ENCODE measurements around the gene REEP1. TPM values are rescaled to one million over a fixed set of nuclear protein-coding genes. Genes with fewer than 3 reads are reported as not detected.
A peak's percentile ranks its signal among the peaks of the same experiment; 100 is the strongest.

Gene REEP1
- total RNA-seq (1 to 10 TPM in 1 of 5 donors, under 1 TPM in 3, not detected in 1; 0.12 to 1.0 (median 0.18) TPM), total RNA-seq (0 to 0.31 (median 0.07) reads per million in 29 experiments)
- 0.22 TPM for total RNA-seq (2013)

GRCh38 chr2:86337244-86337835, at the start of gene REEP1:
TSS of gene REEP1 (minus strand) at chr2:86337626. CDS start at chr2:86337510, 116 bp downstream.
- ChIA-PET CTCF (no interaction called here), POLR2A (no interaction called here)
- peak within 1 kb of the TSS; percentile 19 to 75 for H3K4me3 ChIP-seq (ENCODE audit: control insufficient read depth in 1 of 2, extremely low read depth in 1 of 2, low read length in 1 of 2)
- under 1% methylated on average over 86 of the region's 87 CpGs for WGBS (ENCODE audit: insufficient coverage)
- Mint-ChIP-seq H3K4me1 (peaks cover 18 to 19% (median 19%) of the 10 kb centered on the region in 3 donors), H3K27me3 (peaks cover 55 to 74% of the 10 kb centered on the region in 2 donors), H3K4me3 (peak within 1 kb of the TSS; percentile 69 to 84 (median 73)), H3K9me3 (peaks cover 7 to 14% (median 10%) of the 10 kb centered on the region in 3 donors), H3K27ac (no peak within 1 kb of the TSS), H3K36me3 (peaks cover 5% of the 10 kb centered on the region)
- no peak within 1 kb of the TSS for H3K27ac ChIP-seq (ENCODE audit: low read length)
- H3K27me3 ChIP-seq (replicated peaks in 1 of 2; ENCODE audit: control insufficient read depth in 2 of 2, extremely low read depth in 1 of 2, insufficient read depth in 2 of 2, low read length in 1 of 2), result peaks cover 12 to 43% of the 10 kb centered on the region in 2 experiments
- H3K9me3 ChIP-seq, result peaks cover 4% of the 10 kb centered on the region
- DNase-seq, result peak in 2 of 35 experiments; percentile 5 to 16
- H3K4me1 ChIP-seq (ENCODE audit: control insufficient read depth in 1 of 2, extremely low read depth in 1 of 2, insufficient read depth in 2 of 2, low read length in 2 of 2), result peaks cover 2 to 15% of the 10 kb centered on the region in 2 experiments
- ATAC-seq (replicated peaks in 1 of 4), result peak; percentile 65 to 71 (median 68)
- no peaks in the 10 kb centered on the region for H3K36me3 ChIP-seq (ENCODE audit: control insufficient read depth in 2 of 2, extremely low read depth in 1 of 2, insufficient read depth in 1 of 2, low read length in 1 of 2)

- WGBS (ENCODE audit: insufficient coverage), result no CpG with 5 or more reads among the region's 1 CpG
- Histone ChIP-seq H3K9me3 (no peaks in the 10 kb centered on the region), H3K4me3 (ENCODE audit: control insufficient read depth in 1 of 2, extremely low read depth in 1 of 2, low read length in 1 of 2) (no peak overlapping the region), H3K27me3 (replicated peaks in 1 of 2; ENCODE audit: control insufficient read depth in 2 of 2, extremely low read depth in 1 of 2, insufficient read depth in 2 of 2, low read length in 1 of 2) (peaks cover 0 to 13% of the 10 kb centered on the region in 2 experiments), H3K27ac (ENCODE audit: low read length) (no peak overlapping the region), H3K36me3 (ENCODE audit: control insufficient read depth in 2 of 2, extremely low read depth in 1 of 2, insufficient read depth in 1 of 2, low read length in 1 of 2) (no peaks in the 10 kb centered on the region), H3K4me1 (ENCODE audit: control insufficient read depth in 1 of 2, extremely low read depth in 1 of 2, insufficient read depth in 2 of 2, low read length in 2 of 2) (no peaks in the 10 kb centered on the region)
- Mint-ChIP-seq H3K4me3 (no peak overlapping the region), H3K27ac (no peak overlapping the region), H3K9me3 (peaks cover 0 to under 1% (median 0%) of the 10 kb centered on the region in 3 donors), H3K36me3 (no peaks in the 10 kb centered on the region), H3K27me3 (peaks cover 0 to 9% of the 10 kb centered on the region in 2 donors), H3K4me1 (no peaks in the 10 kb centered on the region)
- ATAC-seq (replicated peaks in 1 of 4) (no peak), DNase-seq (no peak)
- POLR2A ChIA-PET, result no interaction called here
- CTCF ChIA-PET, result no interaction called here
These were observed 46.4 kb upstream of the REEP1 start for GRCh38 chr2:86383844-86384243.

- CTCF ChIA-PET, result no interaction called here
- Histone ChIP-seq H3K4me1 (ENCODE audit: control insufficient read depth in 1 of 2, extremely low read depth in 1 of 2, insufficient read depth in 2 of 2, low read length in 2 of 2) (no peaks in the 10 kb centered on the region), H3K27me3 (replicated peaks in 1 of 2; ENCODE audit: control insufficient read depth in 2 of 2, extremely low read depth in 1 of 2, insufficient read depth in 2 of 2, low read length in 1 of 2) (peaks cover 0 to 14% of the 10 kb centered on the region in 2 experiments), H3K36me3 (ENCODE audit: control insufficient read depth in 2 of 2, extremely low read depth in 1 of 2, insufficient read depth in 1 of 2, low read length in 1 of 2) (no peaks in the 10 kb centered on the region), H3K9me3 (no peaks in the 10 kb centered on the region), H3K27ac (ENCODE audit: low read length) (no peak overlapping the region), H3K4me3 (ENCODE audit: control insufficient read depth in 1 of 2, extremely low read depth in 1 of 2, low read length in 1 of 2) (no peak overlapping the region)
- ATAC-seq (replicated peaks in 1 of 4) (no peak), DNase-seq (no peak)
- Mint-ChIP-seq H3K27ac (no peak overlapping the region), H3K4me1 (no peaks in the 10 kb centered on the region), H3K36me3 (peaks cover 3% of the 10 kb centered on the region), H3K27me3 (peaks cover 0 to 12% of the 10 kb centered on the region in 2 donors), H3K9me3 (peaks cover 0 to 4% (median 3%) of the 10 kb centered on the region in 3 donors), H3K4me3 (no peak overlapping the region)
- POLR2A ChIA-PET, result interaction anchor here in 1 of 2 donors (0.5 to 0.6 kb wide), 2 partner anchors 44 to 195 kb away, joined by 3 to 4 read pairs; no protein-coding TSS in a partner anchor
- WGBS (ENCODE audit: insufficient coverage), result no CpG with 5 or more reads among the region's 2 CpGs
These were observed 45.3 kb upstream of the REEP1 start for GRCh38 chr2:86382698-86383097.

- H3K27me3 Mint-ChIP-seq, result peaks cover 0 to 12% of the 10 kb centered on the region in 2 donors
- 93% methylated on average over 2 of the region's 2 CpGs for WGBS (ENCODE audit: insufficient coverage)
- no peaks in the 10 kb centered on the region for H3K4me1 Mint-ChIP-seq
- Histone ChIP-seq H3K9me3 (no peaks in the 10 kb centered on the region), H3K27me3 (replicated peaks in 1 of 2; ENCODE audit: control insufficient read depth in 2 of 2, extremely low read depth in 1 of 2, insufficient read depth in 2 of 2, low read length in 1 of 2) (peaks cover 0 to 14% of the 10 kb centered on the region in 2 experiments), H3K36me3 (ENCODE audit: control insufficient read depth in 2 of 2, extremely low read depth in 1 of 2, insufficient read depth in 1 of 2, low read length in 1 of 2) (no peaks in the 10 kb centered on the region), H3K4me3 (ENCODE audit: control insufficient read depth in 1 of 2, extremely low read depth in 1 of 2, low read length in 1 of 2) (no peak overlapping the region), H3K27ac (ENCODE audit: low read length) (no peak overlapping the region), H3K4me1 (ENCODE audit: control insufficient read depth in 1 of 2, extremely low read depth in 1 of 2, insufficient read depth in 2 of 2, low read length in 2 of 2) (no peaks in the 10 kb centered on the region)
- ChIA-PET POLR2A (interaction anchor here in 1 of 2 donors (0.5 to 0.7 kb wide), 2 partner anchors 74 to 194 kb away, joined by 3 to 4 read pairs; no protein-coding TSS in a partner anchor), CTCF (no interaction called here)
- peaks cover 0 to 4% (median 3%) of the 10 kb centered on the region in 3 donors for H3K9me3 Mint-ChIP-seq
- ATAC-seq (replicated peaks in 1 of 4), result no peak
- H3K36me3 Mint-ChIP-seq, result peaks cover 3% of the 10 kb centered on the region
- H3K27ac Mint-ChIP-seq, result no peak overlapping the region
- DNase-seq, result no peak
- H3K4me3 Mint-ChIP-seq, result no peak overlapping the region
These were observed 44.7 kb upstream of the REEP1 start for GRCh38 chr2:86382108-86382507.

- 100% methylated on average over 3 of the region's 4 CpGs for WGBS (ENCODE audit: insufficient coverage)
- Mint-ChIP-seq H3K4me1 (peaks cover 0 to 3% (median 0%) of the 10 kb centered on the region in 3 donors), H3K36me3 (peaks cover 3% of the 10 kb centered on the region), H3K27me3 (peaks cover 0 to 3% of the 10 kb centered on the region in 2 donors), H3K27ac (no peak overlapping the region), H3K9me3 (peaks cover 0 to 8% (median 3%) of the 10 kb centered on the region in 3 donors), H3K4me3 (no peak overlapping the region)
- no peaks in the 10 kb centered on the region for H3K4me1 ChIP-seq (ENCODE audit: control insufficient read depth in 1 of 2, extremely low read depth in 1 of 2, insufficient read depth in 2 of 2, low read length in 2 of 2)
- ChIA-PET CTCF (no interaction called here), POLR2A (no interaction called here)
- DNase-seq (no peak), ATAC-seq (replicated peaks in 1 of 4) (no peak)
- no peak overlapping the region for H3K4me3 ChIP-seq (ENCODE audit: control insufficient read depth in 1 of 2, extremely low read depth in 1 of 2, low read length in 1 of 2)
- peaks cover 0 to 4% of the 10 kb centered on the region in 2 experiments for H3K27me3 ChIP-seq (replicated peaks in 1 of 2; ENCODE audit: control insufficient read depth in 2 of 2, extremely low read depth in 1 of 2, insufficient read depth in 2 of 2, low read length in 1 of 2)
- no peaks in the 10 kb centered on the region for H3K36me3 ChIP-seq (ENCODE audit: control insufficient read depth in 2 of 2, extremely low read depth in 1 of 2, insufficient read depth in 1 of 2, low read length in 1 of 2)
- no peak overlapping the region for H3K27ac ChIP-seq (ENCODE audit: low read length)
- peaks cover 3% of the 10 kb centered on the region for H3K9me3 ChIP-seq
These were observed 41.0 kb upstream of the REEP1 start for GRCh38 chr2:86378469-86378868.

- Histone ChIP-seq H3K36me3 (ENCODE audit: control insufficient read depth in 2 of 2, extremely low read depth in 1 of 2, insufficient read depth in 1 of 2, low read length in 1 of 2) (no peaks in the 10 kb centered on the region), H3K27ac (ENCODE audit: low read length) (no peak overlapping the region), H3K27me3 (replicated peaks in 1 of 2; ENCODE audit: control insufficient read depth in 2 of 2, extremely low read depth in 1 of 2, insufficient read depth in 2 of 2, low read length in 1 of 2) (peaks cover 0 to 4% of the 10 kb centered on the region in 2 experiments), H3K9me3 (peaks cover 3% of the 10 kb centered on the region), H3K4me1 (ENCODE audit: control insufficient read depth in 1 of 2, extremely low read depth in 1 of 2, insufficient read depth in 2 of 2, low read length in 2 of 2) (peaks cover 14 to 22% of the 10 kb centered on the region in 2 experiments), H3K4me3 (ENCODE audit: control insufficient read depth in 1 of 2, extremely low read depth in 1 of 2, low read length in 1 of 2) (no peak overlapping the region)
- ATAC-seq (replicated peaks in 1 of 4), result no peak
- ChIA-PET CTCF (no interaction called here), POLR2A (no interaction called here)
- WGBS (ENCODE audit: insufficient coverage), result no CpG with 5 or more reads among the region's 1 CpG
- Mint-ChIP-seq H3K4me1 (peaks cover 21 to 28% (median 26%) of the 10 kb centered on the region in 3 donors), H3K9me3 (peaks cover 0 to 8% (median 3%) of the 10 kb centered on the region in 3 donors), H3K36me3 (peaks cover 3% of the 10 kb centered on the region), H3K27me3 (peaks cover 0 to 3% of the 10 kb centered on the region in 2 donors), H3K4me3 (no peak overlapping the region), H3K27ac (no peak overlapping the region)
- no peak for DNase-seq
These were observed 38.2 kb upstream of the REEP1 start for GRCh38 chr2:86375623-86376022.

Data from T-cell (primary cell).